Small intestine (tissue), 7 donors: ENCODE results near the gene FMO3. TPM values are rescaled to one million over a fixed set of nuclear protein-coding genes. Genes with fewer than 3 reads are reported as not detected.

ENCODE experiments used
- DNase-seq, 2 donors: peaks; one replicate each; pipeline versions ENCODE4 v3.0.0 to v3.0.0-alpha.2; 2013
- FAIRE-seq: peaks from 2 replicates; lab custom pipeline; 2012; peaks lifted over from hg19 to GRCh38; lab: Jason Lieb, UNC
- H3K27ac ChIP-seq, 3 donors: one replicate each; pipeline ENCODE4 v1.5.1; 2013; ENCODE audit warnings: low read length in 2 of 3, mild to moderate bottlenecking in 2 of 3, control low read depth in 1 of 3, inconsistent platforms in 1 of 3, low read depth in 1 of 3, moderate library complexity in 1 of 3
- H3K27me3 ChIP-seq, 3 donors: one replicate each; pipeline ENCODE4 v1.6.1; 2013; ENCODE audit warnings: low read length in 3 of 3, inconsistent platforms in 1 of 3; ENCODE audit not compliant: control insufficient read depth in 3 of 3, insufficient read depth in 3 of 3
- H3K36me3 ChIP-seq, 3 donors: one replicate each; pipeline ENCODE4 v1.6.1; 2013; ENCODE audit warnings: low read length in 3 of 3, inconsistent platforms in 1 of 3, low read depth in 1 of 3, mild to moderate bottlenecking in 1 of 3, moderate library complexity in 1 of 3; ENCODE audit not compliant: control insufficient read depth in 3 of 3, insufficient read depth in 2 of 3
- H3K4me1 ChIP-seq, 3 donors: one replicate each; pipeline ENCODE4 v1.6.1; 2013; ENCODE audit warnings: low read length in 2 of 3, inconsistent platforms in 1 of 3, low read depth in 1 of 3, mild to moderate bottlenecking in 1 of 3, moderate library complexity in 1 of 3; ENCODE audit not compliant: control insufficient read depth in 3 of 3, insufficient read depth in 2 of 3
- H3K4me3 ChIP-seq, 3 donors: one replicate each; pipeline ENCODE4 v1.5.1; 2013; ENCODE audit warnings: low read length in 3 of 3, control low read depth in 1 of 3, inconsistent platforms in 1 of 3, low read depth in 1 of 3, mild to moderate bottlenecking in 1 of 3, moderate library complexity in 1 of 3
- H3K9me3 ChIP-seq, 2 donors: one replicate each; pipeline ENCODE4 v1.6.1; 2013; ENCODE audit warnings: low read depth in 1 of 2, low read length in 1 of 2; ENCODE audit not compliant: control insufficient read depth in 2 of 2, insufficient read depth in 1 of 2
- WGBS, 3 donors: extraction: QIAGEN DNeasy Blood & Tissue Kit; methylation state at CpG; one replicate each; pipeline ENCODE4 v1.1.7; 2013; 5-methylcytosine and 5-hydroxymethylcytosine counted together
- polyA plus RNA-seq, 4 donors: library from polyadenylated mRNA; stranded (reverse) in 3 of 4; unstranded in 1 of 4; fragments of 200-250 nt in 3 of 4; fragments of 120-200 nt in 1 of 4; gene quantifications; one replicate each; pipeline versions ENCODE4 v1.2.1 to v1.2.3, GENCODE V29; 2013
- donor health status: healthy with polysubstance abuse.
- donor health status: control.
- donor health status: control.
- donor health status: Bipolar disorder and iron deficiency.
- donor health status: healthy.

The FMO3 gene
- polyA plus RNA-seq, 4 donors, result 0.18 to 2.4 (median 0.79) TPM; not detected in 1

DNA sequence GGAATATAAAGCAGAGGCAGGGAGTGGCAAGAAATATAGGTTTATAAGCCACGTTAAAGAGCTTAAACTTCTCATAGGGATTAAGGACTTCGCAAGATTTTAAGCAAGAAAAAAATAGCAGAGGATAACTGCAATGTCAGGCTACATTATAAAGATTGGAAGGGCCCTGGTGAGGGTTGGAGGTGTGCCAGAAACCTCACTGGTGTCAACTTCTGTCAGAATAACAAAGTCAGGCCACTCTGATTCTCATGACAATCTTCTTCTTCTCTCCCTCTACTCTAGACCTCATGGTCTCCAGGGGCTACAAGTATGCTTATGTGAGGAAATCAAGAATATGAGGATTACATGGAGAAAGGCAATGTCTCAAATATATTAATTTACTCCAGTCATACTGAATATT is 61.8 kb downstream of the FMO3 start:
- H3K4me1 ChIP-seq, result peaks cover 0 to under 1% (median 0%) of the 10 kb centered on the region in 3 donors
- no peaks in the 10 kb centered on the region for H3K36me3 ChIP-seq
- WGBS, 3 donors, result 30 to 49% (median 49%) methylated on average over 2 of the region's 2 CpGs
- H3K27me3 ChIP-seq, result no peaks in the 10 kb centered on the region
- FAIRE-seq (no peak), DNase-seq (no peak)
- H3K4me3 ChIP-seq, result no peak overlapping the region
- no peaks in the 10 kb centered on the region for H3K9me3 ChIP-seq
- no peak overlapping the region for H3K27ac ChIP-seq

DNA sequence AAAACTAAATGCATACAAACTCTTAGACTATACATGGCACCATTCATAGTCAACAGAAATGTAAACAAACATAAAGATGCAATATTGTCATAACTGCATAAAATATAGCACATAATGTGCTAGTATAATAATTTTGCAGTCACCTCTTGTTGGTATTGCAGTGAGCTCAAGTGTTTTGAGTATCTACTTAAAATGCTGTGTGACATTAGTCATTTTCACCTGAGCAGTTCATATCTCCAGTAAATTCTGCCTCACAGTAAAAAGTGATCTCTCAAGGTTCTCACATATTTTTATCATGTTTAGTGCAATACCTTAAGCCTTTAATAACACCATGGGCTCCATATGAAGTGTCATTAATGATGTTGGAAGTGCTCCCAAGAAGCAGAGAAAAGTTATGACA is 64.8 kb downstream of the FMO3 start:
- Histone ChIP-seq H3K9me3 (peaks cover 0 to 4% of the 10 kb centered on the region in 2 donors), H3K27me3 (no peaks in the 10 kb centered on the region), H3K4me3 (no peak overlapping the region), H3K4me1 (peaks cover 0 to 29% (median 0%) of the 10 kb centered on the region in 3 donors), H3K36me3 (no peaks in the 10 kb centered on the region), H3K27ac (no peak overlapping the region)
- no peak for DNase-seq
- no peak for FAIRE-seq

DNA sequence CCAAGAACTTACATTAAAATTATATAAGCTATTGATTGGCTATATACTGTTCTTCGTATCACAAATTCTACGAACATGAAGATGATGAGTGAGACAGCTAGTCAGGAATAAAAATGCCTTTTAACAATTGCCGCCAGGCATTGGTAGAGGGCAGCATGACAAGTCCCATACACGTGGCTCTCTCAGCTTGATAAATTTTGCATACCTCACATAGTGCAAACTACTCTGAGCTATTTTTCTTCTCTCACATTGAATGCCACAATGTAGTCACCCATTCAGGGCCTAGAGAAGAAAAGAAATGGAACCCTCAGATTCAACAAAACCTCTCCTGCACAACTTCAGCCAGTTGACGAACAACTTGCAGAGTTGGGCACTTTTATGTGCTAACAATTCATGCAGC is 67.4 kb downstream of the FMO3 start:
- WGBS, 3 donors, result 82 to 88% (median 86%) methylated on average over 5 of the region's 5 CpGs
- DNase-seq, result no peak
- Histone ChIP-seq H3K36me3 (no peaks in the 10 kb centered on the region), H3K4me1 (peaks cover 0 to 44% (median 0%) of the 10 kb centered on the region in 3 donors), H3K27me3 (no peaks in the 10 kb centered on the region), H3K9me3 (peaks cover 0 to 4% of the 10 kb centered on the region in 2 donors), H3K27ac (peak overlapping the region in 1 of 3 donors; percentile 93), H3K4me3 (no peak overlapping the region)
- FAIRE-seq, result no peak

DNA sequence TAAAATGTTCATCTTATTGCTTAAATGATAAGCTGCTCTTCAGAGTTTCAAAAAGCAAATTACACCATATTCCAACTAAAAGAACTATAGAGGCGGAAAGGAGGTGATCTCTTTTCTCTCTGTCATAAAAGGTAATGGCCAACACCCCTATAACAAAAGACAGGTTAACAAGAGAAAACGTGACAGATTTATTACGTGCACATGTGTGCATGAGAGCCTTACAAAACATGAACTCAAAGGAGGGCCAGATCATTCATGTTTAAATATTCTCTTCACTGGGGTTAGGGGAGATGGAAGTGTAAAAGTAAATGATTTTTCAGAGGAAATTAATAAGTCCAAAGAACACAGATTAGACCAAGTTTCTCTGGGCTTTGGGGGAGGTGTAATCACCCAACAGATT is 67.8 kb downstream of the FMO3 start:
- no peaks in the 10 kb centered on the region for H3K27me3 ChIP-seq
- H3K4me1 ChIP-seq, result peaks cover 0 to 44% (median 0%) of the 10 kb centered on the region in 3 donors
- H3K27ac ChIP-seq, result peak overlapping the region in 1 of 3 donors; percentile 93
- 80 to 83% (median 83%) methylated on average over 3 of the region's 3 CpGs for WGBS, 3 donors
- DNase-seq (peak in 1 of 2 donors; percentile 64), FAIRE-seq (no peak)
- H3K36me3 ChIP-seq, result no peaks in the 10 kb centered on the region
- no peak overlapping the region for H3K4me3 ChIP-seq
- H3K9me3 ChIP-seq, result peaks cover 0 to 4% of the 10 kb centered on the region in 2 donors

DNA sequence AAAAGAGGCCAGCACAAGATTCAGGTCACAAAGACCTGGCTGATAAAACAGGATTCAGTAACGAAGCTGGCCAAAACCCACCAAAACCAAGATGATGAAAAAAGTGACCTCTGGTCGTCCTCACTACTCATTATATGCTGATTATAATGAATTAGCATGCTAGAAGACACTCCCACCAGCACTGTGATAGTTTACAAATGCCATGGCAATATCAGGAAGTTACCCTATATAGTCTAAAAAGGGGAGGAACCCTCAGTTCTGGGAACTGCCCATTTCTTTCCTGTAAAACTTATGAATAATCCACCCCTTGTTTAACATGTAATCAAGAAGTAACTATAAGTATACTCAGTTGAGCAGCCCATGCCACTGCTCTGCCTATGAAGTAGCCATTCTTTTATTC is 68.4 kb downstream of the FMO3 start:
- Histone ChIP-seq H3K27ac (peak overlapping the region in 2 of 3 donors; percentile 71 to 93), H3K27me3 (no peaks in the 10 kb centered on the region), H3K4me3 (no peak overlapping the region), H3K36me3 (no peaks in the 10 kb centered on the region), H3K4me1 (peaks cover 0 to 44% (median 0%) of the 10 kb centered on the region in 3 donors), H3K9me3 (peaks cover 0 to 4% of the 10 kb centered on the region in 2 donors)
- 80 to 88% (median 82%) methylated on average over 2 of the region's 2 CpGs for WGBS, 3 donors
- DNase-seq (peak in 1 of 2 donors; percentile 12), FAIRE-seq (no peak)

DNA sequence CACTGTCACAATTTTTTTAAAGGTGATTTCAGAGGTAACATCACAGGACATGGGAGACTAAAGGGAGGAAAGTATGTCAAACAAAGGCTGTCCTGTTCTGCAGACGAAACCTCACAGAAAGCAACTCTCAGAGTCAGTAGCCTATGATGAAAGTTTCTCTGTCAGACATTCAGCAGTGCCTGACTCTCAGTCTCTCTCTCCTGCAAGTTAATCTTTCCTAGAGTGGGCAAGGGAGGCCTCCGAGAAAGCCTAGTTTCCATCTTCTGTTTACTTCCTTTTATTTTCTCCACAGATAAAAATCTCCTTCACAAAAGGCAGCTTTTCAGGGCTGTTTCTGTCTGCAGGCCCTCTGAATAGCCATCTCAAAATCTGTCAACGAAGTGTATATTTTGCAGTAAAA is 69.5 kb downstream of the FMO3 start:
- peaks cover 0 to 44% (median 0%) of the 10 kb centered on the region in 3 donors for H3K4me1 ChIP-seq
- WGBS, 3 donors, result 23 to 33% (median 28%) methylated on average over 3 of the region's 3 CpGs
- FAIRE-seq (no peak), DNase-seq (peak; percentile 33 to 68)
- no peak overlapping the region for H3K4me3 ChIP-seq
- H3K27me3 ChIP-seq, result no peaks in the 10 kb centered on the region
- H3K27ac ChIP-seq, result peak overlapping the region; percentile 4 to 93 (median 60)
- H3K9me3 ChIP-seq, result peaks cover 0 to 4% of the 10 kb centered on the region in 2 donors
- H3K36me3 ChIP-seq, result no peaks in the 10 kb centered on the region

DNA sequence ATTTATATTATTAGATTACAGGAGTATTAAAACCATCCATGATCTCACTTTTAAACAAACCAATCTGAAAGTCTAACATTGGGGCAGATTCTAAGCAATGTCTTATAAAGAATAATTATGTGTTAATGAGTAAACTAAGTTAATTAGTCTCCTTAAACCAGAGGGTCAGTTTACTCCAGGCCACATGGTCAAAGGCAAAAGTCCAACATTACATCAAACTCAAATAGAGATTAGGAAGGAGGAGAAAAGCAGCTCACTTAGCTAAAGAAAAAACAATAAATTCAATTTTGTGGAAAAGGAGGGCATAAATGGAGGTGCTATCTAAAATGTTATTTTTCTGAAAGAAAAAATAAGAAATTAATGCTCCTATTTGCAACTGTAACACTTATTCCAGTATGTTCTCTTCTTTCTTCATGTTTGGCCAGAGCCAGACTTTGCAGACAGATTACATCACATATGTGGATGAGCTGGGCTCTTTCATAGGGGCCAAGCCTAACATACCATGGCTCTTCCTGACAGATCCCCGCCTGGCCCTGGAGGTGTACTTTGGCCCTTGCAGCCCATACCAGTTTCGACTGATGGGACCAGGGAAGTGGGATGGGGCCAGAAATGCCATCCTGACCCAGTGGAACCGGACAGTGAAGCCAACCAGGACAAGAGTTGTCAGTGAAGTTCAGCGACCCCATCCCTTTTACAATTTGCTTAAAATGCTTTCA is 70.1 kb downstream of the FMO3 start:
- Histone ChIP-seq H3K27ac (peak overlapping the region; percentile 4 to 93 (median 65)), H3K4me1 (peaks cover 0 to 44% (median 0%) of the 10 kb centered on the region in 3 donors), H3K9me3 (peaks cover 0 to 4% of the 10 kb centered on the region in 2 donors), H3K27me3 (no peaks in the 10 kb centered on the region), H3K36me3 (no peaks in the 10 kb centered on the region), H3K4me3 (no peak overlapping the region)
- peak; percentile 76 to 82 for DNase-seq
- WGBS, 3 donors, result 45 to 62% (median 62%) methylated on average over 4 of the region's 4 CpGs
- peak; percentile 10 for FAIRE-seq

DNA sequence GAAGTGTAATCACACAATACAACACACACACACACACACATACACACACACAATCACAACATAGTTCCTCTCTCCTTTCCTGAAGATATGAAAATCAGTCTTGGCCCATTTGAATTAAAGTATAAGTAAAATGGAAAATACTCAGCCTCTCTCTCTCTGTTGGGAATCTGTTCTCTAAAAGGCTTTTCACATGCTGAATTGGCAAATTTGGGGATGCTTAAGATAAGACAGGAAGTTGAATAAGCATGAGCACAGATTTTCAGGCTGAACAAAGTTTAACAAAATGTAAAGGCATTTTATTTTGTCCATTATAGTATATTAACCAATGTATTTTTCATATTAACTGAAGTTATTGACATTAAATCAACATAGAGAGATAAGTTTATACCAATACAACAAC is 70.7 kb downstream of the FMO3 start:
- FAIRE-seq (no peak), DNase-seq (no peak)
- Histone ChIP-seq H3K27ac (peak overlapping the region in 2 of 3 donors; percentile 65 to 93), H3K9me3 (peaks cover 0 to 4% of the 10 kb centered on the region in 2 donors), H3K36me3 (no peaks in the 10 kb centered on the region), H3K4me1 (peaks cover 0 to 44% (median 0%) of the 10 kb centered on the region in 3 donors), H3K4me3 (no peak overlapping the region), H3K27me3 (no peaks in the 10 kb centered on the region)
